AG09319 (cell line): ENCODE data around the gene LCMT2.

Source experiments
- DNase-seq: peaks from one replicate; pipeline ENCODE4 v3.0.0-alpha.2; 2010; ENCODE audit warnings: low read depth; ENCODE audit errors: extremely low read depth
- CTCF ChIP-seq: IDR thresholded peaks from 2 replicates; pipeline ENCODE4 v1.5.1; 2011; ENCODE audit warnings: low read depth, mild to moderate bottlenecking, inconsistent platforms, low read length, moderate library complexity

Gene LCMT2

GRCh38 chr15:43361313-43361903 lies 31.0 kb upstream of the LCMT2 start:
- no peak for DNase-seq
- TF ChIP-seq CTCF, result no peak

GRCh38 chr15:43360821-43361220 lies 30.4 kb upstream of the LCMT2 start:
- no peak for TF ChIP-seq CTCF
- DNase-seq, result no peak

GRCh38 chr15:43352693-43353382 lies 22.5 kb upstream of the LCMT2 start:
- TF ChIP-seq CTCF, result no peak
- no peak for DNase-seq

GRCh38 chr15:43347114-43347513 lies 16.7 kb upstream of the LCMT2 start:
- DNase-seq, result no peak
- no peak for TF ChIP-seq CTCF

- DNase-seq, result no peak
- no peak; the same call in 1 of the 2 replicates for TF ChIP-seq CTCF
Measured at GRCh38 chr15:43346305-43346704, 15.9 kb upstream of the LCMT2 start.

GRCh38 chr15:43330780-43331087 lies 361 bp upstream of the LCMT2 start:
- TF ChIP-seq CTCF, result no peak
- no peak for DNase-seq

- DNase-seq, result no peak
- TF ChIP-seq CTCF, result no peak
Measured at GRCh38 chr15:43329217-43329959, 985 bp downstream of the LCMT2 start.
